Medulla oblongata (tissue), 1 donor: ENCODE results near the gene TMEM235.

Experiments used
- DNase-seq: peaks from one replicate; pipeline ENCODE4 v3.0.0-alpha.2; 2015; ENCODE audit errors: extremely low spot score

Gene TMEM235

DNA sequence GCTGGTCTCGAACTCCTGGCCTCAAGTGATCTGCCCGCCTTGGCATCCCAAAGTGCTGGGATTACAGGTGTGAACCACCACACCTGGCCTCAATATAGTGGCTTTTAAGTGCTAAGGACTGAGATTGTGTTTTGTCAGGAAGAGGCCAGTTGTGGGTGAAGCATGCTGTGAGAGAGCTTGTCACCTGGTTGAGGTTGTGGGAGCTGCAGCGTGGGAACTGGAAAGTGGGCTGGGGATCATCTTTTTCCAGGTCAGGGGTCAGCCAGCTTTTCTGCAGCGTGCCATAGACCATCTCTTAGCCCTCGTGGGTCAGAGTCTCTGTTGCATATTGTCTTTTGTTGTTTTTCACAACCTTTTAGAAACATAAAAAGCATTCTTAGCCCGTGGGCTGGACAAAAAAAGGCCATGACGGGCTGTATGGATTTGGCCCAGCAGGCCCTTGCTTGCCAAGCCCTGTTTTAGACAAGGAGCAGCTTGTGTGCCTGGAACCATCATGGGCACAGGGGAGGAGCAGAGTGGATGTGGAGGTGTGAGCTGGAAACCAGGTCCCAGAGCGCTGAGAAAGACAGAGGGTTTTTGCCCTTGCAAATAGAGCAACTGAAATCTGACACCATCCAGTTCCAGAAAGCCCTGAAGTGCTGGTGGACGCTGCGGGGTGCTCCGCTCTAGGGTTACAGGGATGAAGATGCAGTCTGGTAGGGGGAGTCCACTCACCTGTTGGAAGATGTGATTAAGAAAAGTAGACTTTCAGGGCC lies 11.9 kb upstream of the TMEM235 start:
- DNase-seq, result no peak

DNA sequence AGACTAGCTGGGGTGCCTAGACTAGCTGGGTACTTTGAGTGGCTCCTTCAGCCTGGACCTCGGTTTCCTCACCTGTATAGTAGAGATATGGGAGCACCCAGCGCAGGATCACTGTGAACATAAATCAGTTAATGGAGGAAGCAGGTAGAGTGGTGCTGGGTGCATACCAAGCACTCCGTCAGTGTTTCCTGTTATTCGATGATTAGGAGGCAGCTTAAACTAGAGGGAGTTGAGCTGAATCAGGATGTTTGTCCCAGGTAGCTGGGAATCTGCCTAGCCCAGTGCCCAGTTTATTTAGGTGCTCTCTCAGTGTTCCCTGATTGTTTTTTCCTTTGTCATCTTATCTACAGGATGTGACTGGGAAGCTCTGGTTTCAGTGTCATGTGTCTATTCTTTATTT lies 8.4 kb upstream of the TMEM235 start:
- DNase-seq, result no peak

DNA sequence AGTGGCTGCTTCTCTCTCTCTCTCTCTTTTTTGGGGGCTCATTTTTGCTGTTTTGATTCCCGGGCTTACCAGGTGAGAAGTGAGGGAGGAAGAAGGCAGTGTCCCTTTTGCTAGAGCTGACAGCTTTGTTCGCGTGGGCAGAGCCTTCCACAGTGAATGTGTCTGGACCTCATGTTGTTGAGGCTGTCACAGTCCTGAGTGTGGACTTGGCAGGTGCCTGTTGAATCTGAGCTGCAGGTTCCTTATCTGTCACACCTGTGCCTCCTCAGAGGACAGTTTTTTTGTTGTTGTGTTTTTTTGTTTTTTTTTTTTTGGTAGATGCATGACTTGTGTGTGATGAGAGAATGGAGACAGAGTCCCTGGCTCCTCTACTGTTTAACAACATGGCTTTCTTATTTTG lies 7.7 kb upstream of the TMEM235 start:
- no peak for DNase-seq

DNA sequence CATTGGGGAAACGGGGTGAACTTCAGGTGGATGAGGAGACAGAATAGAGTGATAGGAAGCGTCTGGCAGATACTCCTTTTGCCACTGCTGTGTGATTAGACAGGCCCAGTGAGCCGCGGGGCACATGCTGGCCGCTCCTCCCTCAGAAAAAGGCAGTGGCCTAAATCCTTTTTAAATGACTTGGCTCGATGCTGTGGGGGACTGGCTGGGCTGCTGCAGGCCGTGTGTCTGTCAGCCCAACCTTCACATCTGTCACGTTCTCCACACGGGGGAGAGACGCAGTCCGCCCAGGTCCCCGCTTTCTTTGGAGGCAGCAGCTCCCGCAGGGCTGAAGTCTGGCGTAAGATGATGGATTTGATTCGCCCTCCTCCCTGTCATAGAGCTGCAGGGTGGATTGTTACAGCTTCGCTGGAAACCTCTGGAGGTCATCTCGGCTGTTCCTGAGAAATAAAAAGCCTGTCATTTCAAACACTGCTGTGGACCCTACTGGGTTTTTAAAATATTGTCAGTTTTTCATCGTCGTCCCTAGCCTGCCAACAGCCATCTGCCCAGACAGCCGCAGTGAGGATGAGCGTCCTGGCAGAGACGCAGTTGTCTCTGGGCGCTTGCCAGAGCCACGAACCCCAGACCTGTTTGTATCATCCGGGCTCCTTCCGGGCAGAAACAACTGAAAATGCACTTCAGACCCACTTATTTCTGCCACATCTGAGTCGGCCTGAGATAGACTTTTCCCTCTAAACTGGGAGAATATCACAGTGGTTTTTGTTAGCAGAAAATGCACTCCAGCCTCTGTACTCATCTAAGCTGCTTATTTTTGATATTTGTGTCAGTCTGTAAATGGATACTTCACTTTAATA lies 7.0 kb upstream of the TMEM235 start:
- DNase-seq, result no peak

DNA sequence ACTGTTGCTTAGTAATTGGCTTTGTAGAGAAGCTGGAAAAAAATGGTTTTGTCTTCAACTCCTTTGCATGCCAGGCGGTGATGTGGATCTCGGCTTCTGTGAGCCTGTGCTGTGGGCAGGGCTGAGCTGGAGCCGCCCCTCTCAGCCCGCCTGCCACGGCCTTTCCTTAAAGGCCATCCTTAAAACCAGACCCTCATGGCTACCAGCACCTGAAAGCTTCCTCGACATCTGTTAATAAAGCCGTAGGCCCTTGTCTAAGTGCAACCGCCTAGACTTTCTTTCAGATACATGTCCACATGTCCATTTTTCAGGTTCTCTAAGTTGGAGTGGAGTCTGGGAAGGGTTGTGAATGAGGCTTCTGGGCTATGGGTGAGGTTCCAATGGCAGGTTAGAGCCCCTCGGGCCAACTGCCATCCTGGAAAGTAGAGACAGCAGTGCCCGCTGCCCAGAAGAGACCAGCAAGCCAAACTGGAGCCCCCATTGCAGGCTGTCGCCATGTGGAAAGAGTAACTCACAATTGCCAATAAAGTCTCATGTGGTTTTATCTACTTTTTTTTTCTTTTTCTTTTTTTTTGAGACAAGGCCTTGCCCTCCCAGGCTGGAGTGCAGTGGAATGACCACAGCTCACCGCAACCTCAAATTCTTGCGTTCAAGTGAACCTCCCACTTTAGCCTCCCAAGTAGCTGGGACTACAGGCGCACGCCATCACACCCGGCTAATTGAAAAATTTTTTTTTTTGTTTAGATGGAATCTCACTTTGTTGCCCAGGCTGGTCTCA lies 6.2 kb upstream of the TMEM235 start:
- no peak for DNase-seq

DNA sequence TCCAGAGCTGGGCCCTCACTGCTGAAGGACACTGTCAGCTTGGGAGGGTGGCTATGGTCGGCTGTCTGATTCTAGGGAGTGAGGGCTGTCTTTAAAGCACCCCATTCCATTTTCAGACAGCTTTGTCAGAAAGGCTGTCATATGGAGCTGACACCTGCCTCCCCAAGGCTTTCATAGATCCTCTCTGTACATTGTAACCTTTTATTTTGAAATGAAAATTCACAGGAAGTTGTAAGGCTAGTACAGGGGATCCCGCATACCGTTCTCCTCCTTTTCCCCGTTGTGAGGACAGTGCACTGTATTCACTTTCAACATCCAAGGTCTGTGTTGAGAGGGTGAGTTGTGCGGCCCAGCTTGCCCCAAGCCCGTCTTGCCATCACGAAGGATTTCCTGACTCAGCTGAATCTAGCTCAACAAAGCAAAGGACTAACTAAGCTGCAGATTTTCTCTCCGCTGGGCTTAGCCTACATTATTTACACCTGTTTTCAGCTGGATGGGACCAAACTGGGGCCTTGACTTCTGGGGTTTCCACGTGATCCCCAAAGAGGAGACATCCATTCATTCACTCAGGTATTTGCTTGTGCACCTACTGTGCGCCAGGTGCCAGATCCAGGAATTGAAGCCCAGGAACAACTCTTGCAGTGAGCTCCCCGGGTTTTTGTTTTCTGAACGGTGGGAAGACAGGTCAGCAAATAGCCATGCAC lies 5.2 kb upstream of the TMEM235 start:
- no peak for DNase-seq

DNA sequence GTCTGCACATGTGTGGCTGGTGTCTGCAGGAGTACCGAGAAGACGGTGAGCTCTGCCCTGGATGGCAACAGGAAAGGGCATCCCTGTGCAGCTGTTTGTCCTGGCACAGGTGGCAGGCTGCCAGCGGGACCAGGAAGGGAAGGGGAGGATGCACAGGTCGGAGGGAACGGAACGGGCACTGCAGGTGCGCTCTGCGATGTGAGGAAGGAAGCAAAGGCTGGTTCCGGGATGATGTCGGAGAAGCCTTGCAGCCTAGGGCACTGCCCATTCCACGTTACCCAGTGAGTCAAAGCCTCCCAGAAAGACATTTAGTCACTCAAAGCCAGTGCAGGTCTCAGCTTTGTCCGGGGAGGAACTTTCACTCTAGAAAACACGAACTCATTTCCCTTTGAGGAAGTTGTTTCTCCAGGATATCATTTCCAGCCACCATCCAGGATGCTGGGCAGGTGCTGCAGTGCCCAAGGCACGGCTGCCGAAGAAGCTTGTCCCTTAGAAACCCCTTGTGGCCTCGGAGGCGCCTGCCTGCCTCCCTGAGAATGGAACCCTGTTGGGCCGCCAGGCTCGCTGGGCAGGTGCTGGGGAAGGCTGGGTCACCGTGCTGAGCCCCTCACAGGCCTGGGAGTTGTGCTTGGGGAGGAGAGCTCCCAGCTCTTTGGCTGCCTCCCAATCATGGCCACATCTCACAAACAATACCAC lies 4.5 kb upstream of the TMEM235 start:
- no peak for DNase-seq

DNA sequence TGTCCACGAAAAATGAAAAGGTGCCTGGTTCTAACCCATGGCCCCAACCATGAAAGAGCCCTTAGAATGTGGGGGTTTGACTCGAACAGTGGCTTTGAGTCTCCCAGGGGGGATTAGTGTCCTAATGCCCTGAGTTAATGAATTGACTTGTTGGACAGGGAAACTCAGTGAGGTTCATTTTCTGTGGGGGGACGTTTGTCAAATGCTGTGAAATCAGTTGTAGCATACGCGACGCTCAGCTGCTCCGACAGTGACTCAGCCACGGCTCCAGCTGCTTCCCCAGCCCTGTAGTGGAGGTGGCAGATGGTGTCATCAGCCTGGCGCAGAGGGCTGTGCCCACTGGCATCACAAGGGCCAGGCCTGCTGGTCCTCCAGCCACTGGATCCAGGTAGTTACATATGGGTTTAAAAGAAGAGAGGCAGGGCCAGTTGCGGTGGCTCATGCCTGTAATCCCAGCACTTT lies 3.9 kb upstream of the TMEM235 start:
- DNase-seq, result no peak

DNA sequence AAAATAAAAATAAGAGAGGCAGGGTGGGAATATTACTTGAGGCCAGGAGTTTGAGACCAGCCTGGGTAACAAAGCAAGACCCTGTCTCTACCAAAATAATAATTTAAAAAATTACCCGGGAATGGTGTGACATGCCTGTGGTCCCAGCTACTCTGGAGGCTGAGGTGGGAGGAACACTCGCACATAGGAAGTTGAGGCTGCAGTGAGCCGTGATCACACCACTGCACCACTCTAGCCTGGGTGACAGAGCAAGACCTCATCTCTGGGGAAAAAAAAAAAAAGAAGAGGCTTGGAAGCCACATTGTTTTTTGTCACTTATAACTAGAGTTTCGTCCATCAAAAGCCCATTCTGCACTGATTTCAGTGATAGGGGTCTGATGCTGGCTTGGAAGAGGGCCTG lies 3.3 kb upstream of the TMEM235 start:
- no peak for DNase-seq

DNA sequence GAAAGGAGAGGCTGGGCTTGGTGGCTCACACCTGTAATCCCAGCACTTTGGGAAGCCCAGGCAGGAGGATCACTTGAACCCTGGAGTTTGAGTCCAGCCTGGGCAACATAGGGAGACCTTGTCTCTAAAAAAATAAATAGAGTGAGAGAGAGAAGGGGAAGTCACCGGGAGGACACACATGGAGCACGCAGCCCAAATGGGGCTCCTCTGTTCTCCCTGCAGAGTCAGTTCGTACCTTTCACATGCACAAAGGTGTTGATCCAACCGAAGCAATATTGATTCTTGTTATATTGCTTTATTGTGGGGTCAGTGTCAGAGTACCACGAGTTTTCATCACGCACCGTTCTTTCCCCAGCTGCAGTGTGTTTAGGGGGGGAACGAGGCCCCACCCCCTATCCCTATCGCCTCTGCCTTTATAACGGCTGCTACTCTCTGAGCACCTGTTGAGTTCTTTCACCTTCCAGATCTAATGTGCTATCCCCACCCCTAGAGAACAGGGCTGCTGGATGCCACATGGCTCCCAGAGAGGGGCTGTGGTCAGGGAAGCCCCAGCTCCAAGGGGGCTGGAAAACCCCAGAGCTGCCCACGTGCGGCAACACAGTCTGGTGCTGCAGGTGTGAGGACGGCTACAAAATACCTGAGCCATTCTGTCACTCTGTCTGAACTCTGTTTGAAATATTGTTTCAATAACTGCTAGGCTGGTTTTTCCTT lies 1.0 kb upstream of the TMEM235 start:
- DNase-seq, result no peak

DNA sequence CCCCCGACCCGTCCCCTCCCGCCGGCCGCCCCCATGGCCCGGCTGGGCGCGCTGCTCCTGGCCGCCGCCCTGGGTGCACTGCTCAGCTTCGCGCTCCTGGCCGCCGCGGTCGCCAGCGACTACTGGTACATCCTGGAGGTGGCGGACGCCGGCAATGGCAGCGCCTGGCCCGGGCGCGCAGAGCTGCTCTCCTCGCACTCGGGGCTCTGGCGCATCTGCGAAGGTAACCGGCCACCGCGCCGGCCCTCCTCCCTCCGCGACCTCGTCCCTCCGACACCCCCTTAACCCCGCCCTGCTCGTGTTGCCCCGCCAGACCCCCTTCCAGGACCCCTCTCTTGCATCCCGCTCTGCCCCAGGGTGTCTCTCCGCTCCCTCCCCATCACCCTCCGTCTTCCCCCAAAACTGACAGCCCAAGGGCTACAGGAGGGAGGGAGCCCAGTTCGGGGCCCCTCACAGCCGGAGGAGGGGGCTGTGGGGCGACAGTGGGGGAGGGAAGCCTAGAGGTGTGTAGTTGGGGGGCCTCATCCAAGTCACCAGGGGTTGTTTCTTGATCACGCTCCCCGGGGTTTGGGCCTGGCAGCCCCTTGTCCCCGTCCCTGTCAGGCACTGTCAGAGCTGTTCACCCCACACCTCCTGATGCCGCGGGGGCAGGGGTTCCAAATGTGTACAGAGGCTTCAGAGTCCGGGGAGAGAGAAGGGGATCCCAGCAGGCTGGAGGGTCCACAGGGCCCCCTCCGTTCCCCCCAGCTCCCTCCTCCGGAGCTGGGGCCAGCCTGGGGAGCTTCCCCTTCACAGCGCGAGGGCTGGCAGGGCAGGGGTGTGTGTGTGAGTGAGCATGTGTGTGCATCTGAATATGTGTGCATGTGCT lies 794 bp downstream of the TMEM235 start:
- DNase-seq, result no peak

DNA sequence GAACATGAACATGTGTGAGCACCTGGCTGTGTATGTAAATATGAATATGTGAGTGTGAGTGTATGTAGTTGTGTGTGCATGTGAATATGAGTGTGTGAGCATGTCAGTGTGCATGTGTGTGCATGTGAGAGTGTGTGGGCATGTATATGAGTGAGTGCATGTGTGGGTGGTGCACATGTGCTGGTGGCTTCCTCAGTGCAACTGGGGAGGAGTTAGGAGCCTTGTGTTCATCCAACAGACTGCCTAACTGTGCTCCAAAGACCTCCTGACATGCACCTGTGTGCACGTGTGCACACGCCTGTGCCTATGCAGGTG lies 1.4 kb downstream of the TMEM235 start:
- no peak for DNase-seq

DNA sequence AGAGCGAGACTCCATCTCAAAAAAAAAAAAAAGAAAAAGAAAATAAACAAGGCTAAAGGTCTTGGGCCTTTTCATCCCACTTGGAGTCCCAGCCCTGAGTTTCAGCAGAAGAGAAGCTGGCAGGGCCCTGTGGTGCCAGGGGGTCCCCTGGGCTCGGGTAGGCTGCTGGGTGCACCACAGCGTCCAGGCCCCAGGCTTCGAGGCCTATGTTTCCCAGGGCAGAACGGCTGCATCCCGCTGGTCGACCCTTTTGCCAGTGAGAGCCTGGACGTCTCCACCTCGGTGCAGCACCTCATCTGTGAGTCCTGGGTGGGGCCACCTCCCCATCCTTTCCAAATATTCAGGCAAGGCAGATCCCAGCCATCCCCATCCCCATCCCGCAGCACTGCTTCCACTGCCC lies 2.2 kb downstream of the TMEM235 start:
- DNase-seq, result no peak

DNA sequence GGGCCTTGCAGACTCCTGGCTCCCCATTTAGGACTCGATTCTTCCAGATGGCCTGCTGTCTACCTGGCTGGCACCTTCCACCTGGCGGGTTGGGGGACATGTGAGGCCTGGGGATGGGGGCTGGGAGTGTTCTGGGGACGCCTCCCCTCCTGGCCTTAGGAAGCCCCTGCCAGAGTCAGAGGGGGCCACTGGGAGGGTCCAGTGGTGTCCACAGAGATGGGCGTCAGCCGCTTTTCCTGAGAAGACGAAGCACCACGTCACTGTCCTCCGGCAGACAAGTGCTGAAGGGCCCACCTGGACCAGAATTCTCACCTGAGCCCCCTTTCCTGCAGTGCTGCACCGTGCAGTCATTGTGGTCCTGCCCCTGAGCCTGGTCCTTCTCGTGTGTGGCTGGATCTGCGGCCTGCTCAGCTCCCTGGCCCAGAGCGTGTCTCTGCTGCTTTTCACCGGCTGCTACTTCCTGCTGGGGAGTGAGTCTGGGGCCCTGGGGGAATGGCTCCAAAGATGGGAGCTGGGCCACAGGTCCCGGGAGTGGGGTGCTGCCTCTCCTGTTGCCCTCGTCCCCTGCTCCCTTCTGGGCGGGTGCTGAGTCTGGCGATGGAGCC lies 2.9 kb downstream of the TMEM235 start:
- no peak for DNase-seq

DNA sequence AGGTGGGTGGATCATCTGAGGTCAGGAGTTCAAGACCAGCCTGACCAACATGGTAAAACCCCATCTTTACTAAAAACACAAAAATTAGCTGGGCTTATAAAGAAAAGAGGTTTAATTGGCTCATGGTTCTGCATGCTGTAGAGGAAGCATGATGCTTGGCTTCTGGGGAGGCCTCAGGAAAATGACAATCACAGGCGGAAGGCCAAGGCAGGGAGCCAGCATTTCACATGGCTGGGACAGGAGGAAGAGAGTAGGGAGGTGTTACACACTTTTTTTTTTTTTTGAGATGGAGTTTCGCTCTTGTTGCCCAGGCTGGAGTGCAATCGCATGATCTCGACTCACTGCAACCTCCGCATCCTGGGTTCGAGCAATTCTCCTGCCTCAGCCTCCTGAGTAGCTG lies 3.6 kb downstream of the TMEM235 start:
- peak; percentile 79 for DNase-seq

DNA sequence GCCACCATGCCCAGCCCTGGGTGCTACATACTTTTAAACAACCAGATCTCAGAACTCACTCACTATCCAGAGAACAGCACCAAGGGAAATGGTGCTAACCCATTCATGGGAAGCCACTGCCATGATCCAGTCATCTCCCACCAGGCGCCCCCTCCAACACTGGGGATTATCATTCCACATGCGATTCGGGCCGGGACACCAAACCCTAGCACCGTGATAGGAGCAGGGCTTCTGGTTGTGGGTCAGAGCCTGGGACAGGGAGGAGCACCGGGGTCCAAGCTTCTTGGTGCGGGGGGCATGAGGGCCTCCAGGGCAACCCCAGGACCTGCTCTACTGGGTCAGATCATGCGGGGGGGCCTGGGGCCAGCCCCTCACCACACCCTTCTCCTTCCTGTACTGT lies 4.5 kb downstream of the TMEM235 start:
- DNase-seq, result no peak

DNA sequence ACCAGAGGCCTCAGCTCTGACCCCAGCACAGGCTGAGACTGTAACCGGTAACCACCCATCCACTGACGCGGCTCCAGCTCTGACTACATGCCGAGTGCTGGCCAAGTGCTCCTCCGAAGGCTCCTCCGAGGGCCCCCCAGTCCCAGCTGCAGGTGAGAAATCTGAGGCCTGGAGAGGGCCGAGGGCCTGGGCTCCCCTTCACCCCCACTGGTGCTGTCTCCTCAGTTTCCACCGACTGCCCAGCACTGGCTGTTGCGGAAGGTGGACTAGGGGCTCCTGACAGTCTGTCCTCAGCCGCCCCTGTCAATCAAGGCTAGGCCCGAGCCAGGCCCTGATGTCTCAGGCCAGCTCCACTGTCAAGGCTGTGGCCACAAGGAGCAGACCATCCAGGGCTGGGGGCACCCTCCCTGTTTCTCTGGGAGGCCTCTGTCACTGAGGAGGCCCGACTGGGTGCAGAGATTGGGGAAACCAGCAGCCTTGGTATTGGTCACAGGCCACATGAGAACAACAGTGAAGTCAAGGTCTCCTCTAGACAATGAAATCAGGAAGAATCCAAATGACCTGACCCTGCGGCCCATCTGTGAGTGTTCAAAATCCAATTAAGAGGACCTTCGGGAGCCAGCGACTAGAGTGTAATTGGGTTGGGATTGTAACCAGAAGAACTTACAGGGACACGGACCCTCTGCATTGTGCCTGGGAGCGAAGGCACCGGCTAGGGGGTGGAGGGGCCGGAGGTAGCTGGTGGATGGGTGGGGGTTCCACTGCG lies 5.1 kb downstream of the TMEM235 start:
- no peak for DNase-seq

DNA sequence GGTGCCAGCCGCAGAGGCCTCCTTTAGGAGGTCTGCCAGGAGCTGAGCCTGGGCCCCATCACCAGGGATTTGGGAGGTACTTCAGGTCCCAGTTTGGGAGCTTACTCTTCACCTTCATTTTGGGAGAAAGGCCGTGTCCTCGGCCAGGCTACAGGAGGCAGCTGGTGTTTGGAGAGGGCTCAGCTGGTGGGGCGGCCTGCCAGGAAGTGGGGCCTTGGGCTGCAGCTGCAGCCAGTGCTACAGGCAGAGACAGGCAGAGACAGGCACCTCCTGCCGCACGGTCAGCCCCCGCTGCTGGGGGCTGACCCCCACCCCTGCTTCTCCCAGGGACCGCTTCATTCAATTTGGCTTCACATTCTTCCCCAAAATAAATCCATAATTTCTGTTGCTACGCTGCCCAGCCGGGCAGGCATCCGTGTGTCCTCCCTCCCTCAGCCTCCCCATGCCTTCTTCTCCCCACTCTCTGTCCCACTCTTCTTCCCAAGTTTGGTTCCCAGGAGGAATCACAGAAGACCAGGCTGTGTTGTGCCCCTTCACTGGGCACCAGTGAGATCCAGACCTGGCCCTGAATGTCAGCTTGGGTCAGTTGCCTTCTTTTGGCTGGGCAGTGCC lies 6.1 kb downstream of the TMEM235 start:
- DNase-seq, result peak; percentile 89
